Mucosa of descending colon (tissue), 3 donors: ENCODE data around the gene KDM4C. TPM values are rescaled to one million over a fixed set of nuclear protein-coding genes. Genes with fewer than 3 reads are reported as not detected.
A peak's percentile ranks its signal among the peaks of the same experiment; 100 is the strongest.

Experiments used
- ATAC-seq: fragments of 200-7000 bp; cut with Tn5 transposase; one replicate; pipeline ENCODE4 v1.9.1; 2020; ENCODE audit warnings: mild to moderate bottlenecking, moderate library complexity
- DNase-seq, 3 donors: peaks; one replicate each; pipeline ENCODE4 v3.0.0-alpha.2; 2020
- H3K36me3 ChIP-seq: fragments of 200-600 bp; one replicate; pipeline ENCODE4 v1.8.0; 2021; ENCODE audit warnings: low read depth, mild to moderate bottlenecking
- H3K4me1 ChIP-seq: fragments of 200-600 bp; one replicate; pipeline ENCODE4 v1.8.0; 2021; ENCODE audit warnings: low read depth, mild to moderate bottlenecking
- H3K4me3 ChIP-seq: fragments of 200-600 bp; one replicate; pipeline ENCODE4 v1.8.0; 2021; ENCODE audit warnings: mild to moderate bottlenecking
- H3K9me3 ChIP-seq: fragments of 200-600 bp; one replicate; pipeline ENCODE4 v1.8.0; 2021; ENCODE audit warnings: mild to moderate bottlenecking
- intact Hi-C, 2 donors: fragments of 100-400 bp; cut with DNase I in 1 of 2; cut with micrococcal nuclease in 1 of 2; formaldehyde crosslinking; loops; one replicate each; pipeline versions ENCODE4 v1.11.0 to v1.11.1; 2022; cut with DNase I, micrococcal nuclease
- total RNA-seq, 3 donors: library from RNA; stranded (reverse); fragmentation: NEBNext Ultra II Directional in 2 of 3; extraction: Animal tissue kit (Norgen Biotek cat#: 25700) in 2 of 3; gene quantifications; one replicate each; pipeline versions ENCODE4 v1.2.1 to v1.2.4, GENCODE V29; 2021 to 2023
- TF ChIP-seq, protein P1 (sequence below): fragments of 200-600 bp; IDR thresholded peaks from one replicate; pipeline ENCODE4 v1.8.0; 2022; ENCODE audit warnings: antibody characterized with exemption, mild to moderate bottlenecking
- donor health status: DM: no; HTN: no; CAD: no; lungs with moderate emphysema.
- donor health status: DM: no; HTN: no; CAD: no.
- donor health status: DM: no; HTN: yes; CAD: no.

The KDM4C gene
- total RNA-seq, 3 donors from 2014 or later = 44.6 to 74.9 (median 50.9) TPM

DNA sequence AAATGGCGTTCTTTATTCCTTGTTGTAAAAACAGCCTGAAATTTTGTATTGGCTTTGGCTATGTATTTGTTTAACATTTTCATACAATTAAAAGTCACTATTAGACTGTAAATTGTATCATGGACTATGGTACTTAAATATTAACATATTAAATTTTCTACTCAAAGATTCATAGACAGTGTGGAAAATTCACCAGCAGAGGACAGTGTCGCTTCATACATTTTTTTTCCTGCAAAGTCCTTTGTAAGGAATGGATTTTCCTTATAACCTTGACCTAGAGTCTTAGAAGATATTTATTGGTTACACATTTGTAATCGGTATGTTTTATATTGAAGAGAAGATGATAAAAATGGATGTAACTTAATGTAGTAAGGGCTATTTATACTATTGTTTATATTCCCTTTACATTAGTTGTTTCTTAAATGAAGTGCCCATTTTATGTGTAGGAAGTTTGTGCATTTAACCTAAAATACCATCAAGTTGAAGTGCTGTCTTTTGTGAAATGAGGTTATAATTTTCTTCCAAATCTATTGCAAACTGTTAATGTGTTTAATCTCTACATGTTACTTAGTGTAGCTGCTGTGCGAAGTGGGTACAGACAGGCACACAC is 150.1 kb downstream of the KDM4C start:
- no peaks in the 10 kb centered on the region for H3K4me1 ChIP-seq
- TF ChIP-seq, protein P1, sequence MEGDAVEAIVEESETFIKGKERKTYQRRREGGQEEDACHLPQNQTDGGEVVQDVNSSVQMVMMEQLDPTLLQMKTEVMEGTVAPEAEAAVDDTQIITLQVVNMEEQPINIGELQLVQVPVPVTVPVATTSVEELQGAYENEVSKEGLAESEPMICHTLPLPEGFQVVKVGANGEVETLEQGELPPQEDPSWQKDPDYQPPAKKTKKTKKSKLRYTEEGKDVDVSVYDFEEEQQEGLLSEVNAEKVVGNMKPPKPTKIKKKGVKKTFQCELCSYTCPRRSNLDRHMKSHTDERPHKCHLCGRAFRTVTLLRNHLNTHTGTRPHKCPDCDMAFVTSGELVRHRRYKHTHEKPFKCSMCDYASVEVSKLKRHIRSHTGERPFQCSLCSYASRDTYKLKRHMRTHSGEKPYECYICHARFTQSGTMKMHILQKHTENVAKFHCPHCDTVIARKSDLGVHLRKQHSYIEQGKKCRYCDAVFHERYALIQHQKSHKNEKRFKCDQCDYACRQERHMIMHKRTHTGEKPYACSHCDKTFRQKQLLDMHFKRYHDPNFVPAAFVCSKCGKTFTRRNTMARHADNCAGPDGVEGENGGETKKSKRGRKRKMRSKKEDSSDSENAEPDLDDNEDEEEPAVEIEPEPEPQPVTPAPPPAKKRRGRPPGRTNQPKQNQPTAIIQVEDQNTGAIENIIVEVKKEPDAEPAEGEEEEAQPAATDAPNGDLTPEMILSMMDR = peak; percentile 17
- H3K36me3 ChIP-seq = no peaks in the 10 kb centered on the region
- no peak overlapping the region for H3K4me3 ChIP-seq
- ATAC-seq (no peak), DNase-seq (peak in 1 of 3 donors; percentile 33)
- no peaks in the 10 kb centered on the region for H3K9me3 ChIP-seq
- intact Hi-C loops = no loop called here

DNA sequence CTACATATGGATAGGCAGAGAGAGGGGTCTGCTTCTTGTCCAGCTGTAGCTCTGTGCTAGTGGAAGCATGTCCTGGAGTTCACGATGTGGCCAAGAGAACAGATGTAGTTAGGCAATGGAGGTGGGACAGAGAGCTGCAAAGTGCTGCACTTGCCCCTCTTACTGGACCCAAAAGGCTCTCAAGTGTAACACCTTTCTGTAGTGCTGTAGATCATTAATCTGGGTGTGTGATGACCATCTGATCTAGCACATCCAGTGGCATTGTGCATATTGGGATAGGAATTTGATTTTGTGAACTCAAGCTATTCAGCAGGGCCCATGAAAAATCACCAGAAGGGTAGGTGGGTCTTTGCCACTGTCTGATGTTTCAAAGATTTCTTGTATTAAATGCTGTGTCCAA is 151.4 kb downstream of the KDM4C start:
- H3K9me3 ChIP-seq = no peaks in the 10 kb centered on the region
- no peak overlapping the region for H3K4me3 ChIP-seq
- TF ChIP-seq, protein P1 = no peak
- H3K4me1 ChIP-seq = no peaks in the 10 kb centered on the region
- DNase-seq (no peak), ATAC-seq (no peak)
- no peaks in the 10 kb centered on the region for H3K36me3 ChIP-seq
- intact Hi-C loops = no loop called here

DNA sequence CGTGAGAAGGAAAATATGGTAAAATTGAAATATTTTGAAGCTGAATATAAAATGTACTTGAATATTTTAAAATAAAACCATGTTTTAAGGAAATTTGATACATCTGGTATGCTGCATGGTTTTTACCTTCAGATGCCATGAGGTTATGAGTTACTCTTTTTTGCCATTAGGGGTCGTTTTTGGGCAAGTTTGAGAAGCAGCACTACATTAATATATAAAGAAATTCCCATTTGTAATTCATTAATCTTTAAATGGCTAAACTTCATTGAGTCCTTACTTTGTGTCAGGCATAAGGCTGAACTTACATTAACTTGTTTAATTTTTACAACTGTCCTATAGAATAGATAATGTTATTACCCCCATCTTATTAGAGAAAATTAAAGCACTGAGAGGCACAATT is 152.3 kb downstream of the KDM4C start:
- Histone ChIP-seq H3K4me1 (no peaks in the 10 kb centered on the region), H3K36me3 (no peaks in the 10 kb centered on the region), H3K4me3 (no peak overlapping the region), H3K9me3 (no peaks in the 10 kb centered on the region)
- no peak for ATAC-seq
- TF ChIP-seq, protein P1 = no peak
- DNase-seq = no peak
- intact Hi-C loops = no loop called here

DNA sequence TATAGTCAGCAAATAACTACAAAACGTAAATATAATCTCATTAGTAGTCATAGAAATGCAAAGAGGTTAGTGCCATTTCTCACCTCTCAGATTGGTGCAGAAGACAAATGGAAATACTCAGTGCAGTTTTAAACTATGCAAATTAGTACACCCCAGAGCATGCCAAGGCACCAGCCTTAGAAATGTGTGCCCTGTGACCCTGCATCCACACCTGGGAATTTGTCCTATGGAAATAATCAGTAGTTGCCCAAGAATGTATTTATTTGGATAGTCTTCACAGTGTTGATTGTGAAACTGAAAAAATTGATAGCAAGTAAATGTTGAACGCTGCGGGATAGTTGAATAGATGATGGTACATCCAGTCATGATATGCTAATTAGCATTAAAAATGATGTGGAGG is 152.7 kb downstream of the KDM4C start:
- Histone ChIP-seq H3K4me3 (no peak overlapping the region), H3K4me1 (no peaks in the 10 kb centered on the region), H3K9me3 (no peaks in the 10 kb centered on the region), H3K36me3 (no peaks in the 10 kb centered on the region)
- intact Hi-C loops = no loop called here
- TF ChIP-seq, protein P1 = no peak
- DNase-seq (no peak), ATAC-seq (no peak)

DNA sequence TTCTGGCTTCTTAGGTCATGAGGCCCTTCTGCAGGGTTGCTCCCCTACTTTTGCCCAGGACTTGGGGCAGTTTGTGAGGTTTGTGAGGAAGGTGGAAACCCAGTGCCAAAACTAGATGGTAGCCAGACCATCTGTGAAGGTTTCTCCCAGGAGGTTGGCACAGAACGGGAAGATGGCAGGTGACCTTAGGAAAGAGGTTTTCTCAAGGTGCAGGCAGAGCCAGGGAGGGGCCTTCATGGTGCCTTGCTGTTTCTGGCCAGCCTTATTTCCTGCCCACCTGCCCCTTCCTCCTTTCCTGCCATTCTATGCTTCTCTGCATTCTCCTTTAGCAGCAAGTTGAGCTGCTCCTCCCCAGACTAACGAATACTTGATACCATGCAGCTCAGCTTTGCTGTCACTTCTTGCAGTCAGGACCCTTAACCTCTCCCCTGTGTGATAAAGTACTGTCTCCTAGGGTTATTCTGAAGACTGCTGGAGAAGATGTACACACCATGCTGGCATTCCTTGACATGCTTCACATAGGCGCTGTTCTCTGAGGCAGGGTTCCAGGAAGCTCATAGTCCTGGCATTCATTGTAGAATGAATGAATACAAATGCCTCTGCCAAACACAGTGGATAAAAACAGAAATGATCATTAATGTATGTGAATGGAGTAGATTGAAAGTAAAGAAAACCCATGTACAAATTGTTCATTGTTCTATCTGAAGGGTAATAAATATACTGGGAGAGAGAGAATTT is 154.3 kb downstream of the KDM4C start:
- TF ChIP-seq, protein P1 = no peak
- Histone ChIP-seq H3K4me1 (no peaks in the 10 kb centered on the region), H3K36me3 (no peaks in the 10 kb centered on the region), H3K9me3 (no peaks in the 10 kb centered on the region), H3K4me3 (no peak overlapping the region)
- DNase-seq (no peak), ATAC-seq (no peak)
- intact Hi-C loops = no loop called here
